ENCODE measurements around the gene ZNF724.
A peak's percentile ranks its signal among the peaks of the same experiment; 100 is the strongest.
"Not testable (repeated sequence)": the region's sequence is repeated elsewhere in the genome, so short reads cannot be mapped to it uniquely, and the experiment has no call there.

Gene ZNF724

GRCh38 chr19:23249911-23250649, at the start of gene ZNF724:
Gene ZNF724 (minus strand): TSS chr19:23250394. CDS start chr19:23250242, 152 bp downstream.
- peak; percentile 97 for DNase-seq

GRCh38 chr19:23294141-23294540, 43.9 kb upstream of the ZNF724 start:
- no peak for DNase-seq

GRCh38 chr19:23289966-23290365, 39.8 kb upstream of the ZNF724 start:
- DNase-seq, result not testable (repeated sequence)

GRCh38 chr19:23287620-23288019, 37.4 kb upstream of the ZNF724 start:
- no peak for DNase-seq

GRCh38 chr19:23286477-23286876, 36.3 kb upstream of the ZNF724 start:
- DNase-seq, result no peak

- DNase-seq, result no peak
These were observed 35.8 kb upstream of the ZNF724 start for GRCh38 chr19:23285948-23286347.

GRCh38 chr19:23285326-23285725, 35.1 kb upstream of the ZNF724 start:
- not testable (repeated sequence) for DNase-seq

- DNase-seq, result no peak
These were observed 33.7 kb upstream of the ZNF724 start for GRCh38 chr19:23283925-23284324.

- no peak for DNase-seq
These were observed 31.6 kb upstream of the ZNF724 start for GRCh38 chr19:23281663-23282276.

- DNase-seq, result not testable (repeated sequence)
These were observed 27.9 kb upstream of the ZNF724 start for GRCh38 chr19:23278118-23278517.

- DNase-seq, result peak; percentile 95
These were observed 23.6 kb upstream of the ZNF724 start for GRCh38 chr19:23273590-23274412.

GRCh38 chr19:23273022-23273589, 22.9 kb upstream of the ZNF724 start:
- DNase-seq, result no peak

GRCh38 chr19:23263870-23264590, 13.8 kb upstream of the ZNF724 start:
- no peak for DNase-seq

- no peak for DNase-seq
These were observed 13.2 kb upstream of the ZNF724 start for GRCh38 chr19:23263396-23263795.

- DNase-seq, result no peak
These were observed 12.7 kb upstream of the ZNF724 start for GRCh38 chr19:23262920-23263319.

GRCh38 chr19:23261496-23262020, 11.4 kb upstream of the ZNF724 start:
- no peak for DNase-seq

- no peak for DNase-seq
These were observed 10.8 kb upstream of the ZNF724 start for GRCh38 chr19:23260956-23261355.

GRCh38 chr19:23259961-23260360, 9.8 kb upstream of the ZNF724 start:
- DNase-seq, result no peak

GRCh38 chr19:23255700-23256099, 5.5 kb upstream of the ZNF724 start:
- DNase-seq, result no peak

GRCh38 chr19:23254141-23254910, 4.1 kb upstream of the ZNF724 start:
- DNase-seq, result no peak

GRCh38 chr19:23253256-23253655, 3.1 kb upstream of the ZNF724 start:
- DNase-seq, result not testable (repeated sequence)

All from right hindlimb (tissue), 1 donor.